A549 (cell line): ENCODE data around the gene L3MBTL2. TPM values are rescaled to one million over a fixed set of nuclear protein-coding genes. Genes with fewer than 3 reads are reported as not detected.

Experiments
- ATAC-seq, 2 experiments: fragments of 200-7000 bp in 1 of 2; fragments of >200 bp in 1 of 2; cut with Nextera tagmentation in 1 of 2; cut with Tn5 transposase in 1 of 2; 3 replicates each; pipeline versions ENCODE4 v1.8.0 to v1.9.1; 2018 to 2020; ENCODE audit warnings: mild to moderate bottlenecking in 1 of 2, moderate library complexity in 1 of 2
- CTCF ChIA-PET: fragments of 300-600 bp; sonication (Branson Sonifier 250); formaldehyde crosslinking; extraction: SDS; loops from one replicate; lab custom pipeline; 2021; ENCODE audit warnings: antibody characterized with exemption, inconsistent platforms; lab: Yijun Ruan, JAX
- POLR2A ChIA-PET: fragments of 350-600 bp; formaldehyde crosslinking; extraction: SDS; loops from one replicate; lab custom pipeline; 2021; ENCODE audit warnings: antibody characterized with exemption, inconsistent platforms; lab: Yijun Ruan, JAX
- DNase-seq, 2 experiments: peaks; one replicate each; pipeline versions ENCODE4 v3.0.0 to v3.0.0-alpha.2; 2011 to 2016; ENCODE audit warnings: low read depth in 1 of 2, low spot score in 1 of 2
- FAIRE-seq: peaks from 2 replicates; lab custom pipeline; 2011; peaks lifted over from hg19 to GRCh38; lab: Jason Lieb, UNC
- H3K27ac ChIP-seq, 2 experiments: fragments of >200 bp; sonication (Bioruptor Twin); formaldehyde crosslinking; 3 replicates each; pipeline ENCODE4 v1.5.1; 2016 to 2017
- H3K4me1 ChIP-seq: fragments of >200 bp; sonication (Bioruptor Twin); formaldehyde crosslinking; 3 replicates; pipeline ENCODE4 v1.6.1; 2016
- H3K4me2 ChIP-seq: fragments of >200 bp; sonication (Bioruptor Twin); formaldehyde crosslinking; 3 replicates; pipeline ENCODE4 v1.6.1; 2016
- H3K4me3 ChIP-seq: fragments of >200 bp; sonication (Bioruptor Twin); formaldehyde crosslinking; 3 replicates; pipeline ENCODE4 v1.5.1; 2016
- H3K9me3 ChIP-seq: fragments of >200 bp; sonication (Bioruptor Twin); formaldehyde crosslinking; 3 replicates; pipeline ENCODE4 v1.6.1; 2016
- BHLHE40 ChIP-seq: IDR thresholded peaks from 2 replicates; pipeline ENCODE4 v1.6.1; 2012; ENCODE audit warnings: low read depth, low read length, inconsistent platforms
- CEBPB ChIP-seq, 2 experiments: fragments of >200 bp in 1 of 2; sonication (Bioruptor Twin) in 1 of 2; formaldehyde crosslinking in 1 of 2; IDR thresholded peaks; 2 replicates each; pipeline ENCODE4 v1.6.1; 2012 to 2016
- CHD2 ChIP-seq: fragments of 150-350 bp; IDR thresholded peaks from 2 replicates; pipeline ENCODE4 v1.6.1; 2014; ENCODE audit warnings: low read length; ENCODE audit not compliant: partially characterized antibody
- ELK1 ChIP-seq: fragments of 150-350 bp; IDR thresholded peaks from 2 replicates; pipeline ENCODE4 v1.6.1; 2014; ENCODE audit warnings: low read depth, mild to moderate bottlenecking, low read length
- FOSL2 ChIP-seq, 2 experiments: fragments of 450-650 bp in 1 of 2; fragments of >200 bp in 1 of 2; sonication (Bioruptor Twin) in 1 of 2; formaldehyde crosslinking; IDR thresholded peaks; 2 replicates each; pipeline versions ENCODE4 v1.5.0 to v1.6.1; 2016 to 2020; ENCODE audit warnings: mild to moderate bottlenecking in 1 of 2, moderate library complexity in 1 of 2
- GATA3 ChIP-seq: IDR thresholded peaks from 2 replicates; pipeline ENCODE4 v1.6.1; 2012; ENCODE audit warnings: borderline replicate concordance
- HOXA7 ChIP-seq: fragments of 250-450 bp; sonication (Bioruptor Pico); IDR thresholded peaks from 2 replicates; pipeline ENCODE4 v1.5.0; 2020; ENCODE audit warnings: mild to moderate bottlenecking, moderate library complexity
- HOXB13 ChIP-seq: fragments of 250-450 bp; sonication (Bioruptor Pico); IDR thresholded peaks from 2 replicates; pipeline ENCODE4 v1.5.0; 2020; ENCODE audit warnings: low read depth, mild to moderate bottlenecking, moderate library complexity
- JUNB ChIP-seq: fragments of >200 bp; sonication (Bioruptor Twin); formaldehyde crosslinking; IDR thresholded peaks from 2 replicates; pipeline ENCODE4 v1.6.1; 2016
- KDM1A ChIP-seq: fragments of 200-600 bp; sonication (generic); IDR thresholded peaks from 2 replicates; pipeline ENCODE4 v1.6.1; 2016; ENCODE audit warnings: low read depth, mild to moderate bottlenecking
- MAFK ChIP-seq: fragments of 450-650 bp; IDR thresholded peaks from 2 replicates; pipeline ENCODE4 v1.6.1; 2014; ENCODE audit not compliant: partially characterized antibody
- MAX ChIP-seq: IDR thresholded peaks from 2 replicates; pipeline ENCODE4 v1.6.1; 2012
- MYC ChIP-seq: IDR thresholded peaks from 2 replicates; pipeline ENCODE4 v1.6.1; 2012; ENCODE audit warnings: mild to moderate bottlenecking, inconsistent platforms, low read length, improper control_type of control experiment, borderline replicate concordance
- NR3C1 ChIP-seq: fragments of >200 bp; sonication (Bioruptor Twin); formaldehyde crosslinking; IDR thresholded peaks from 3 replicates; pipeline ENCODE4 v1.6.1; 2017
- RARB ChIP-seq: fragments of 250-450 bp; sonication (Bioruptor Pico); IDR thresholded peaks from 2 replicates; pipeline ENCODE4 v1.8.0; 2021; ENCODE audit warnings: mild to moderate bottlenecking, moderate library complexity
- RCOR1 ChIP-seq: fragments of 150-350 bp; IDR thresholded peaks from 2 replicates; pipeline ENCODE4 v1.6.1; 2014; ENCODE audit warnings: antibody characterized with exemption, low read length, low read depth
- REST ChIP-seq: fragments of 200-600 bp; sonication (generic); IDR thresholded peaks from 2 replicates; pipeline ENCODE4 v1.6.1; 2016; ENCODE audit warnings: antibody characterized with exemption, mild to moderate bottlenecking, moderate library complexity
- TP53 ChIP-seq: fragments of 250-450 bp; sonication (Bioruptor Pico); IDR thresholded peaks from 2 replicates; pipeline ENCODE4 v1.5.0; 2021; ENCODE audit warnings: mild to moderate bottlenecking, moderate library complexity
- ZC3H11A ChIP-seq: fragments of 450-650 bp; IDR thresholded peaks from 2 replicates; pipeline ENCODE4 v1.6.1; 2014; ENCODE audit warnings: antibody characterized with exemption, mild to moderate bottlenecking
- ZFP36 ChIP-seq: fragments of 450-650 bp; IDR thresholded peaks from 2 replicates; pipeline ENCODE4 v1.6.1; 2014; ENCODE audit warnings: borderline replicate concordance; ENCODE audit not compliant: partially characterized antibody
- WGBS: methylation state at CpG from one replicate; pipeline ENCODE4 v1.1.6; 2017; ENCODE audit errors: missing lambda C conversion rate; 5-methylcytosine and 5-hydroxymethylcytosine counted together
- polyA plus RNA-seq, 4 experiments: library from polyadenylated mRNA; depleted of rRNA in 3 of 4; stranded (reverse); fragments of >200 nt; fragmentation: RNase III in 1 of 4; extraction: RNeasy Plus Mini Kit Qiagen cat#74134 plus additional on column Dnase treatment in 1 of 4; gene quantifications; 2 replicates in 3 of 4; 3 replicates in 1 of 4; pipeline ENCODE4 v1.2.3, GENCODE V29; 2011 to 2017
- TF ChIP-seq, protein P1 (sequence below): IDR thresholded peaks from 2 replicates; pipeline ENCODE4 v1.6.1; 2012
- TF ChIP-seq, protein P2 (sequence below): fragments of 450-650 bp; IDR thresholded peaks from 2 replicates; pipeline ENCODE4 v1.6.1; 2014; ENCODE audit warnings: antibody characterized with exemption
- TF ChIP-seq, protein P3 (sequence below): fragments of 250-450 bp; sonication (Bioruptor Pico); IDR thresholded peaks from 2 replicates; pipeline ENCODE4 v1.5.0; 2021; ENCODE audit warnings: mild to moderate bottlenecking, moderate library complexity, borderline replicate concordance

L3MBTL2 gene
- polyA plus RNA-seq, 2 of the 4 experiments (the other 2 are of a cell fraction) = 14.5 to 17.0 TPM

- no peak for TF ChIP-seq JUNB
- TF ChIP-seq, protein P1, sequence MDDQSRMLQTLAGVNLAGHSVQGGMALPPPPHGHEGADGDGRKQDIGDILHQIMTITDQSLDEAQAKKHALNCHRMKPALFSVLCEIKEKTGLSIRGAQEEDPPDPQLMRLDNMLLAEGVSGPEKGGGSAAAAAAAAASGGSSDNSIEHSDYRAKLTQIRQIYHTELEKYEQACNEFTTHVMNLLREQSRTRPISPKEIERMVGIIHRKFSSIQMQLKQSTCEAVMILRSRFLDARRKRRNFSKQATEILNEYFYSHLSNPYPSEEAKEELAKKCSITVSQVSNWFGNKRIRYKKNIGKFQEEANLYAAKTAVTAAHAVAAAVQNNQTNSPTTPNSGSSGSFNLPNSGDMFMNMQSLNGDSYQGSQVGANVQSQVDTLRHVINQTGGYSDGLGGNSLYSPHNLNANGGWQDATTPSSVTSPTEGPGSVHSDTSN = no peak
- TF ChIP-seq GATA3 = no peak
- TF ChIP-seq MAFK = no peak
- no peak for TF ChIP-seq ZFP36
- TF ChIP-seq BHLHE40 = no peak
- TF ChIP-seq, protein P2, sequence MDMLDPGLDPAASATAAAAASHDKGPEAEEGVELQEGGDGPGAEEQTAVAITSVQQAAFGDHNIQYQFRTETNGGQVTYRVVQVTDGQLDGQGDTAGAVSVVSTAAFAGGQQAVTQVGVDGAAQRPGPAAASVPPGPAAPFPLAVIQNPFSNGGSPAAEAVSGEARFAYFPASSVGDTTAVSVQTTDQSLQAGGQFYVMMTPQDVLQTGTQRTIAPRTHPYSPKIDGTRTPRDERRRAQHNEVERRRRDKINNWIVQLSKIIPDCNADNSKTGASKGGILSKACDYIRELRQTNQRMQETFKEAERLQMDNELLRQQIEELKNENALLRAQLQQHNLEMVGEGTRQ = no peak
- TF ChIP-seq ELK1 = no peak
- no peak for TF ChIP-seq HOXB13 (CRISPR knock-in tag)
- no peak for TF ChIP-seq RCOR1
- no peak for TF ChIP-seq CHD2
- TF ChIP-seq TP53 (CRISPR knock-in tag) = no peak
- TF ChIP-seq MAX = no peak
- no peak for TF ChIP-seq ZC3H11A
- ChIA-PET CTCF (interaction anchor here (0.7 kb wide), 1 partner anchor 64 kb away, joined by 3 read pairs; no protein-coding TSS in a partner anchor), POLR2A (no interaction called here)
- H3K4me1 ChIP-seq = 0 out of 3 replicates have a peak, but pooled peaks cover 4% of the 10 kb centered on the region
- FAIRE-seq (no peak), ATAC-seq (no peak), DNase-seq (no peak)
- H3K9me3 ChIP-seq = no peaks in the 10 kb centered on the region
- WGBS = 81% methylated on average over 6 of the region's 6 CpGs
- no peak overlapping the region for H3K4me3 ChIP-seq
- no peak overlapping the region for H3K4me2 ChIP-seq
- no peak overlapping the region for H3K27ac ChIP-seq
Observed at GRCh38 chr22:41229215-41229614, 24.1 kb downstream of the L3MBTL2 start.

DNA sequence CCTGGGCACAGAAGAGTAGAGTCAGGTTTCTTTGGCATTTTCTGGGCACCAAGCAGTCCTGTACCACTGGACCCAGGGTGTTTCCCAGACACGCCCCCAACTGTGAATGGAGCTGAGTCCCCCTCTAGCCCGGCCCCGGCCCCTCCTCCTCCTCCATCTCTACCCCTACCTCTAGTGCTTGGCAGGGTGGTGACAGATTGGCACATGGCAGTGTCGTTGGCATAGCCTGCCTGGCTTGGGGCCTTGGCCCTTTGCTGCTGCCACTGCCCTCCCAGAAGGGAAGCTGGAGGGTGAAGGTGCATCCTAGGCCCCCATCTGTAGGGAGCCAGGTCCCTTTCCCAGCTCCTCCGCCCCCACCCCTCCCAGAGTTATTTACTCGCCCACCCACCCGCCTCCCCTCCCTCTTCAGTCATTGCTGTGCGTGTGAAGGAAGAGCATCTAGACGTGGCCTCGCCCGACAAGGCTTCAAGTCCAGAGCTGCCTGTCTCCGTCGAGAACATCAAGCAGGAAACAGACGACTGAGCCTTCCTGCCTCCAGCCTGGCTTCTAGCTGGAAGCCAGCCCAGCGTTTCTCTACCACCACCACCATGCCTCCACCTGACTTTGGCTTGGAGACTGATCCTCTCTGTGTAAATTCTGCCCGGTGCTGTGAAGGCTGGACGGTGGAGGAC lies 24.8 kb downstream of the L3MBTL2 start:
- ATAC-seq = no peak
- Histone ChIP-seq H3K4me1 (0 out of 3 replicates have a peak, but pooled peaks cover 4% of the 10 kb centered on the region), H3K27ac (no peak overlapping the region), H3K9me3 (no peaks in the 10 kb centered on the region)
- POLR2A ChIA-PET = no interaction called here
- no peak for TF ChIP-seq HOXA7
- TF ChIP-seq, all 56 proteins: peak for 0
- FAIRE-seq (no peak), DNase-seq (no peak)
- no peak overlapping the region for H3K4me2 ChIP-seq
- WGBS = 89% methylated on average over 13 of the region's 17 CpGs
- H3K4me3 ChIP-seq = no peak overlapping the region
- CTCF ChIA-PET = interaction anchor here (0.5 kb wide), 1 partner anchor 16 kb away, joined by 5 read pairs; no protein-coding TSS in a partner anchor

DNA sequence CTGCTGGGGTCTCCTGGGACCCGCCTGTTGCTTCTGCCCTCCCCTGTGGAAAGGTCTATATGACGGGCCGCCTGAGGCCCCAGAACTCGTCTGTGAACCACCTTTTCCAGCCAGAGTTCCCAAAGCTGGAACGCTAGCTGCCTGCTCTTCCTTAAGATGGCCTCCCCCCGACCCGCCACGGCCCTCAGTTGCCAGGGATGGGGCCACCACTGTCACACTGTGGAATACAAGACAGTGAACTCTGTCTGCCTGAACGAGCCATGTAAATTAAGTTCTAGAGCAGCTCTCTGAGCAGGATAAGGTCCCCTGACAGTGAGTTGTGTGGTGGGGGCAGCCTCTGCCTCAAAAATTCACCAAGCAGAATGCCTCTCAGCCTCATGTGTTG lies 25.3 kb downstream of the L3MBTL2 start:
- FAIRE-seq (no peak), DNase-seq (no peak), ATAC-seq (no peak)
- Histone ChIP-seq H3K4me3 (no peak overlapping the region), H3K4me1 (0 out of 3 replicates have a peak, but pooled peaks cover 4% of the 10 kb centered on the region), H3K4me2 (no peak overlapping the region), H3K27ac (no peak overlapping the region), H3K9me3 (no peaks in the 10 kb centered on the region)
- CTCF ChIA-PET = interaction anchor here (0.5 to 0.8 kb wide), 2 partner anchors 15 to 17 kb away, joined by 3 to 5 read pairs; no protein-coding TSS in a partner anchor
- POLR2A ChIA-PET = no interaction called here
- TF ChIP-seq CEBPB (IDR thresholded peaks at IDR 0.05) (no peak), RARB (CRISPR knock-in tag) (no peak), RCOR1 (no peak), ZC3H11A (no peak), HOXB13 (CRISPR knock-in tag) (no peak), JUNB (no peak), KDM1A (no peak), REST (no peak), FOSL2 (IDR thresholded peaks at IDR 0.05) (no peak), FOSL2 (CRISPR knock-in tag; IDR thresholded peaks at IDR 0.05) (no peak), NR3C1 (no peak), MAFK (no peak), MYC (no peak)
- TF ChIP-seq, protein P3, sequence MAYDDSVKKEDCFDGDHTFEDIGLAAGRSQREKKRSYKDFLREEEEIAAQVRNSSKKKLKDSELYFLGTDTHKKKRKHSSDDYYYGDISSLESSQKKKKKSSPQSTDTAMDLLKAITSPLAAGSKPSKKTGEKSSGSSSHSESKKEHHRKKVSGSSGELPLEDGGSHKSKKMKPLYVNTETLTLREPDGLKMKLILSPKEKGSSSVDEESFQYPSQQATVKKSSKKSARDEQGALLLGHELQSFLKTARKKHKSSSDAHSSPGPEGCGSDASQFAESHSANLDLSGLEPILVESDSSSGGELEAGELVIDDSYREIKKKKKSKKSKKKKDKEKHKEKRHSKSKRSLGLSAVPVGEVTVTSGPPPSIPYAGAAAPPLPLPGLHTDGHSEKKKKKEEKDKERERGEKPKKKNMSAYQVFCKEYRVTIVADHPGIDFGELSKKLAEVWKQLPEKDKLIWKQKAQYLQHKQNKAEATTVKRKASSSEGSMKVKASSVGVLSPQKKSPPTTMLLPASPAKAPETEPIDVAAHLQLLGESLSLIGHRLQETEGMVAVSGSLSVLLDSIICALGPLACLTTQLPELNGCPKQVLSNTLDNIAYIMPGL (CRISPR knock-in tag) = no peak
- 100% methylated on average over 1 of the region's 9 CpGs for WGBS
